22Rv1 (cell line): Measurements from ENCODE around the gene SHISA6.

Experiments used
- H3K27ac ChIP-seq: fragments of 450-650 bp; 2 replicates; pipeline ENCODE4 v1.5.1; 2017
- ZFX ChIP-seq: fragments of 450-650 bp; IDR thresholded peaks from 2 replicates; pipeline ENCODE4 v1.6.1; 2017; ENCODE audit warnings: antibody characterized with exemption, borderline replicate concordance
- TF ChIP-seq, protein P1 (sequence below): fragments of 450-650 bp; IDR thresholded peaks from 2 replicates; pipeline ENCODE4 v1.5.1; 2017; ENCODE audit warnings: mild to moderate bottlenecking

SHISA6 gene

DNA sequence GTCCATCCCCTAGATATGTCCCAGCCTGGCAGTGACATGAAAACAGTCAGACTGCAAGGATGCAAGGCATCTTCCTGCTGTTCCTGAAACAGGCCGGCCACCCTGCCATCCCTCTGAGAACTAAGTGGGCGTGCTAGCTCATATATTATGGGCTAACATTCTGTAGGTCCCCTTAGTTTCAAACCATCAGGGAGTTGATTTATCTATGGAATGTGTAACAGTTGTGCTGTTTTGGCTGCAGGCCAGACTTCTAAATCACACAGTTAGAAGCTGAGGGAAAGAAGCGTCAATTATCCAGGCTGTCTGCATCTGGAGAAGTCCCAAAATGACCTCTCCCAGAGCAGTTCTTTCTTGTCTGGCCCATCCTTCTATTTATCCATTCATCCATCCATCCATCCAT lies 254.6 kb downstream of the SHISA6 start:
- H3K27ac ChIP-seq = no peak overlapping the region
- no peak for TF ChIP-seq ZFX
- TF ChIP-seq, protein P1, sequence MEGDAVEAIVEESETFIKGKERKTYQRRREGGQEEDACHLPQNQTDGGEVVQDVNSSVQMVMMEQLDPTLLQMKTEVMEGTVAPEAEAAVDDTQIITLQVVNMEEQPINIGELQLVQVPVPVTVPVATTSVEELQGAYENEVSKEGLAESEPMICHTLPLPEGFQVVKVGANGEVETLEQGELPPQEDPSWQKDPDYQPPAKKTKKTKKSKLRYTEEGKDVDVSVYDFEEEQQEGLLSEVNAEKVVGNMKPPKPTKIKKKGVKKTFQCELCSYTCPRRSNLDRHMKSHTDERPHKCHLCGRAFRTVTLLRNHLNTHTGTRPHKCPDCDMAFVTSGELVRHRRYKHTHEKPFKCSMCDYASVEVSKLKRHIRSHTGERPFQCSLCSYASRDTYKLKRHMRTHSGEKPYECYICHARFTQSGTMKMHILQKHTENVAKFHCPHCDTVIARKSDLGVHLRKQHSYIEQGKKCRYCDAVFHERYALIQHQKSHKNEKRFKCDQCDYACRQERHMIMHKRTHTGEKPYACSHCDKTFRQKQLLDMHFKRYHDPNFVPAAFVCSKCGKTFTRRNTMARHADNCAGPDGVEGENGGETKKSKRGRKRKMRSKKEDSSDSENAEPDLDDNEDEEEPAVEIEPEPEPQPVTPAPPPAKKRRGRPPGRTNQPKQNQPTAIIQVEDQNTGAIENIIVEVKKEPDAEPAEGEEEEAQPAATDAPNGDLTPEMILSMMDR = no peak

DNA sequence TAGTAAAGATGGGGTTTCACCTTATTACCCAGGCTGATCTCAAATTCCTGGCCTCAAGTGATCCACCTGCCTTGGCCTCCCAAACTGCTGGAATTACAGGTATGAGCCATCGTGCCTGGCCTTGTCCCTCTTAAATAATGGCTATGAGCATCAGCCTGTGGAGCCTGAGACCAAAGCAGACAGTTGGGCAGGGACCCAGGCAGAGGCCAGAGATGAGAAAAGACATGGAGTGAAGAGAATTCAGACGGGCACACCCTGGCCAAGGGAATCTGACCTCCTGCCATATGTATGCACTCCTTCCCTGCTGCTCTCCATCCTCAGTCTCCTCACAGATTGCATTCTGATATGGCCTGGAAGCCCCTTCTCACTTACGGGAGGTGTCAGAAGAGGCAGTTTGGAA lies 258.9 kb downstream of the SHISA6 start:
- TF ChIP-seq, protein P1 = no peak
- no peak for TF ChIP-seq ZFX
- no peak overlapping the region for H3K27ac ChIP-seq

DNA sequence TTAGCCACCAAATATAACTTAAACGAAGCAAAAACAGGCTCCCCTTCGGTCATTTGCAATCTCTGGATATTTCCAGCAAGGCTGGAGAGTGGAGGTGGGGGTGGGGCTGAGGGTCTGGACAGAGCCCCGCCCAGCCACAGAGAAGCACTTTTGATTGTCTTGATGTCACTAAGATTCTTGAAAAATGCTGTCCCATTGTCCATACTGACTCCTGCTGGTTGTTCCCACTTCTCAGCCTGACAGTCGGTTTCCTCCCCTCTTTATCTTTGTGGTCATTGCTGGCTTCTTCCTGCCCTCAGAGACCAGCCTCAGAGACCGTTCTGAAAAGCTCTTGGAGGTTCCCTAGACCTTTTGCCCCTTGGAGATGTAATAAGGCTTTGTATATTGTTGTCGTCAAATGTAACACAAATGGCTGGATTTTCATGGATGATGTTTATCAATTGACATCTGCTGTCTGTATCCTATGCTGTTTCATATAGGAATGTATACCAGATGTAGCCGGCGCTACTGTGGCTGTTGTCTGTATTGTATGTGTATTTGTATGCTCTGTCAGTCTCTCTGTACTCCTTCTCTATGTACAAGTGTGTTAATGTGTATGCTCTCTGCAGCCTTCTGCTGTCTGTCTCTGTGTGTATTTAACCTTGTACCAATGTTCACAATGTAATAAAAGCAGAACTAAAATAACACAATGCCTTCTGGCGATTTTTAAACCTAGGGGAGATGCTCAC lies 262.5 kb downstream of the SHISA6 start:
- TF ChIP-seq, protein P1 = no peak
- no peak for TF ChIP-seq ZFX
- H3K27ac ChIP-seq = no peak overlapping the region

DNA sequence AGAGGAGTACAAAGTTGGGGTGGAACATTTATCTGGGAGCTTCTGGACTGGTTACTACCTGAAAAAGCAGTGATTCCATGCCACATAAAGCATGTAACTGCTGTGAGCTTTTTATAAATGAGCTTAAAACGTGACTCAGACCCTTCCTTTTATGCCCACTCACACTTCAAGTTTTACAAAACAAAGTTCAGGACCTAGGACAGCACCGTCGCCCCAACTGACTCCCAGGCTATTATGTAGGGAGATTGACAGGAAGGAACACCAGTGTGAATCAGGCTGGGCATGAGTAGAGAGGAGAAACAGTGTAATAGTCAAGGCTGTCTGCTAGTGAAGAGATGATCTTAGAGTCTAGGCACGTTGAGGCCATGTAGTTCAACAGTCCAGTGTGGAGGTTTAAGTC lies 265.6 kb downstream of the SHISA6 start:
- no peak for TF ChIP-seq ZFX
- TF ChIP-seq, protein P1 = no peak
- no peak overlapping the region for H3K27ac ChIP-seq

DNA sequence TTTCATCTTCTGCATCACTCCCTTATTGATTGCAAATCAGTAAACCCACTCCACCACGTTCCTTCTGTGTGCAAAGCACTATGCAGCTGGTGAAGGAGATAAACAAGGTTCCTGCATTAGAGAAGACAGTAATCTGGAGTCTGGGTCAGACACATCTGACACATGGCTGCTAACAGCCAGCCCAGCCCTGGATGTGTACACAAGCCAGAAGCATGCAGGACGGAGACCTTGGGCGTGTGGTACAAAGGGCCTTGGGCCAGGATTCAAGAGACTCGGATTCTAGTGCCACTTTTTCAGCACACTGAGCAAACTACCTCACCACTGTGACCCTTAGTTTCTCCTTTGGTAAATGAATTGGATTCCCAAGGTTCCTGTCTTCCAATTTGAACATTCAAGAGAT lies 270.7 kb downstream of the SHISA6 start:
- no peak overlapping the region for H3K27ac ChIP-seq
- no peak for TF ChIP-seq ZFX
- TF ChIP-seq, protein P1 = no peak

DNA sequence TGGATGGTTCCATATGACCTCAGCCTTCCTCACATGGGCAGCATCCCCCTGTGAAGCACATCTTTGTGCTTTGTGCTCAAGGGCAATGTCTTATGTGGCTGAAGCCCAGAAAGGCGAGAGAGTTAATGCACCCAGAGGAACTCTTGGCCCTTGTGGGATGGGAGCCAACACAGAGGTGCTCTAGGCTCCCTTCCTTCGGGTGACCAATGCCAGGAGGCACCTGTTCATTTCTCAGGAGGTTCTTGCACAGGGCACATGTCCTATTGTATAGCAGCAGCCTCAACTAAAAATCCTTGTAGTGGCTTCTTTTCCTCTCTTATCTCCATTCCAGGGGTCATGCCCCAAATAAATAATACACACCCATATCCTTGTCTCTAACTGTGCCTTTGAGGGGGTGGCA lies 273.6 kb downstream of the SHISA6 start:
- H3K27ac ChIP-seq = no peak overlapping the region

More for the DNA sequence above, 273.6 kb downstream of the SHISA6 start:
- TF ChIP-seq ZFX = no peak
- TF ChIP-seq, protein P1 = no peak
